ENCODE results near the gene RBM3.

DNA sequence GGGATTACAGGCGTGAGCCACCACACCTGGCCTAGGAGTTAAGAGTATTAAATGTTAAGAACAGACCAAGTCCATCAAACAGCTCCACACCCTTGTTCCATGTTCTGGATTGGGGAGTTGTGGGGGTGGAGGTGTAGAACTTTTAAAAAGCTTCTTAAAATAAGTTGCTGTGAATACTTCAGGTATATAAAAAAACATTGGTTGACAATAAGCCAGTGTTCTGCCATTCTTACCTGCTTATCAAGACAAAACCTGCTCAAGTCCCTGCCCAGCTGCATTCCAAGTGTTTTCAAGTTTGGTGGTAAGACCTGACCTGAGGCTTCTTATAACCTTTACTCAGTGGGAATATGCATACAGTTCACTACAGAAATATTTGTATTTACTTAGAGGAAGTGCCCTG lies 6.4 kb downstream of the RBM3 start:
- TF ChIP-seq MAZ (IDR thresholded peaks at IDR 0.05; ENCODE audit: borderline replicate concordance, low read depth, low read length) = no peak
- TF ChIP-seq, protein P1, sequence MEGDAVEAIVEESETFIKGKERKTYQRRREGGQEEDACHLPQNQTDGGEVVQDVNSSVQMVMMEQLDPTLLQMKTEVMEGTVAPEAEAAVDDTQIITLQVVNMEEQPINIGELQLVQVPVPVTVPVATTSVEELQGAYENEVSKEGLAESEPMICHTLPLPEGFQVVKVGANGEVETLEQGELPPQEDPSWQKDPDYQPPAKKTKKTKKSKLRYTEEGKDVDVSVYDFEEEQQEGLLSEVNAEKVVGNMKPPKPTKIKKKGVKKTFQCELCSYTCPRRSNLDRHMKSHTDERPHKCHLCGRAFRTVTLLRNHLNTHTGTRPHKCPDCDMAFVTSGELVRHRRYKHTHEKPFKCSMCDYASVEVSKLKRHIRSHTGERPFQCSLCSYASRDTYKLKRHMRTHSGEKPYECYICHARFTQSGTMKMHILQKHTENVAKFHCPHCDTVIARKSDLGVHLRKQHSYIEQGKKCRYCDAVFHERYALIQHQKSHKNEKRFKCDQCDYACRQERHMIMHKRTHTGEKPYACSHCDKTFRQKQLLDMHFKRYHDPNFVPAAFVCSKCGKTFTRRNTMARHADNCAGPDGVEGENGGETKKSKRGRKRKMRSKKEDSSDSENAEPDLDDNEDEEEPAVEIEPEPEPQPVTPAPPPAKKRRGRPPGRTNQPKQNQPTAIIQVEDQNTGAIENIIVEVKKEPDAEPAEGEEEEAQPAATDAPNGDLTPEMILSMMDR (conservative IDR thresholded peaks at IDR 0.05; ENCODE audit: low read depth, low read length) = no peak
- TF ChIP-seq SMC3 (IDR thresholded peaks at IDR 0.05; ENCODE audit: low read depth, low read length) = no peak
- TF ChIP-seq POLR2A (IDR thresholded peaks at IDR 0.05; ENCODE audit: low read depth, low read length) = no peak
- TF ChIP-seq MAFK (IDR thresholded peaks at IDR 0.05; ENCODE audit: low read depth, low read length) = no peak
- TF ChIP-seq RAD21 (IDR thresholded peaks at IDR 0.05; ENCODE audit: low read length) = no peak

Data from IMR-90 (cell line).